ENCODE data around the gene LHPP. TPM values are rescaled to one million over a fixed set of nuclear protein-coding genes. Genes with fewer than 3 reads are reported as not detected.

LHPP gene
- total and polyA plus RNA-seq, 8 donors = 8.5 to 48.7 (median 17.0) TPM

DNA sequence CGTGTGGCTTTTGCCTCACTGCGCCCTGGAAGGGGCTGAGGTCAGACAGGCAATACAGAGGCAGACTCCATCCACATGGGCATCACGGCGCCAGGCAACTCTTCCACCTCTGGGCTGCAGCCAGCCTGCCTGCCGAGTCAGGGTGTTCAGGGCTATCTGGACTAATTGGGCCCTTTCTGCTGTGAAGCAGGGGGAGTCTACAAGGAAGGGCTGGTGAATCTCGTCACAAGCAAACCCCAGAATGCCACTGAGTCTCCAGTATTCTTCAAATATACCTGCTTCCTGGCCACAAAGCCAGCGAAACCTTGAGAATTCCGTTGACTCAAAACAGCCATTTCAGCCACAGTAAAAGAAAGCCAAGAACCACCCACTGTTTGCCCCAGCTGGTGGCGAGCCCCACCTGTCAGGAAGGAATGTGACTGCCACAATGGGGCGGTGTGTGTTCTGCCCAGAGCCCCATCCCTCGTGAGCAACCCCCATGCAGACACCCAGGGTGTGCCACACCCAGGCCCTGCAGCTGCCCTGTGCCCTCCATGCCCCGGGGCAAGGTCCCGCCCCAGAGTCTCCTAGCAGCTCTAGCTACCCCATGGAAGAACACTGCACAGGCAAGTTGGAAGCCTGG lies 165.2 kb downstream of the LHPP start:
- intact Hi-C loops (cut with DNase I; ENCODE audit: low total_unique reads) = no loop called here
- 30 to 66% (median 40%) methylated on average over 9 to 13 of the region's 13 CpGs for WGBS, 5 donors
- H3K4me3 ChIP-seq = no peak overlapping the region
- H3K27ac ChIP-seq = peak overlapping the region; percentile 32 to 67 (median 51)
- no peaks in the 10 kb centered on the region for H3K27me3 ChIP-seq
- TF ChIP-seq POLR2AphosphoS5 (IDR thresholded peaks at IDR 0.05) (peak in 1 of 3 donors; percentile 11), EP300 (IDR thresholded peaks at IDR 0.05) (no peak)
- peak; percentile 69 to 79 for DNase-seq
- H3K4me1 ChIP-seq = peaks cover 46 to 68% (median 64%) of the 10 kb centered on the region in 4 donors
- H3K9me3 ChIP-seq = no peaks in the 10 kb centered on the region
- peaks cover 11 to 18% (median 17%) of the 10 kb centered on the region in 4 donors for H3K36me3 ChIP-seq

- Histone ChIP-seq H3K27ac (peak overlapping the region in 4 of 5 donors; percentile 47 to 74 (median 64)), H3K4me3 (no peak overlapping the region), H3K4me1 (peaks cover 55 to 77% (median 73%) of the 10 kb centered on the region in 4 donors), H3K36me3 (peaks cover 4 to 6% (median 5%) of the 10 kb centered on the region in 4 donors), H3K9me3 (no peaks in the 10 kb centered on the region), H3K27me3 (no peaks in the 10 kb centered on the region)
- peak in 1 of 2 donors; percentile 59 for DNase-seq
- WGBS, 5 donors = 42 to 70% (median 54%) methylated on average over 11 to 12 of the region's 12 CpGs
- TF ChIP-seq CTCF (IDR thresholded peaks at IDR 0.05) (no peak), POLR2AphosphoS5 (IDR thresholded peaks at IDR 0.05) (no peak), POLR2A (IDR thresholded peaks at IDR 0.05) (no peak), EP300 (IDR thresholded peaks at IDR 0.05) (no peak)
- intact Hi-C loops (cut with DNase I; ENCODE audit: low total_unique reads) = no loop called here
These were observed 166.4 kb downstream of the LHPP start for GRCh38 chr10:124627866-124628675.

GRCh38 chr10:124628676-124629021 lies 167.0 kb downstream of the LHPP start:
- intact Hi-C loops (cut with DNase I; ENCODE audit: low total_unique reads) = no loop called here
- 84 to 93% (median 90%) methylated on average over 8 to 9 of the region's 9 CpGs for WGBS, 5 donors
- H3K9me3 ChIP-seq = no peaks in the 10 kb centered on the region

GRCh38 chr10:124629415-124629814 lies 167.8 kb downstream of the LHPP start:
- H3K27me3 ChIP-seq = no peaks in the 10 kb centered on the region
- H3K36me3 ChIP-seq = peaks cover 0 to under 1% (median 0%) of the 10 kb centered on the region in 4 donors
- H3K9me3 ChIP-seq = no peaks in the 10 kb centered on the region
- no peak for TF ChIP-seq POLR2AphosphoS5 (IDR thresholded peaks at IDR 0.05)
- WGBS, 5 donors = 62 to 84% (median 74%) methylated on average over 6 of the region's 6 CpGs
- H3K4me1 ChIP-seq = peaks cover 55 to 77% (median 73%) of the 10 kb centered on the region in 4 donors
- DNase-seq = no peak
- H3K4me3 ChIP-seq = no peak overlapping the region
- H3K27ac ChIP-seq = peak overlapping the region in 3 of 5 donors; percentile 2 to 74 (median 25)
- intact Hi-C loops (cut with DNase I; ENCODE audit: low total_unique reads) = no loop called here

More at GRCh38 chr10:124628676-124629021, 167.0 kb downstream of the LHPP start:
- DNase-seq = no peak
- Histone ChIP-seq H3K27me3 (no peaks in the 10 kb centered on the region), H3K36me3 (peaks cover 0 to 3% (median under 1%) of the 10 kb centered on the region in 4 donors), H3K4me3 (no peak overlapping the region), H3K27ac (peak overlapping the region in 4 of 5 donors; percentile 2 to 74 (median 16)), H3K4me1 (peaks cover 55 to 79% (median 73%) of the 10 kb centered on the region in 4 donors)
- TF ChIP-seq POLR2A (IDR thresholded peaks at IDR 0.05) = no peak
- no peak for TF ChIP-seq EP300 (IDR thresholded peaks at IDR 0.05)
- no peak for TF ChIP-seq CTCF (IDR thresholded peaks at IDR 0.05)
- TF ChIP-seq POLR2AphosphoS5 (IDR thresholded peaks at IDR 0.05) = no peak

DNA sequence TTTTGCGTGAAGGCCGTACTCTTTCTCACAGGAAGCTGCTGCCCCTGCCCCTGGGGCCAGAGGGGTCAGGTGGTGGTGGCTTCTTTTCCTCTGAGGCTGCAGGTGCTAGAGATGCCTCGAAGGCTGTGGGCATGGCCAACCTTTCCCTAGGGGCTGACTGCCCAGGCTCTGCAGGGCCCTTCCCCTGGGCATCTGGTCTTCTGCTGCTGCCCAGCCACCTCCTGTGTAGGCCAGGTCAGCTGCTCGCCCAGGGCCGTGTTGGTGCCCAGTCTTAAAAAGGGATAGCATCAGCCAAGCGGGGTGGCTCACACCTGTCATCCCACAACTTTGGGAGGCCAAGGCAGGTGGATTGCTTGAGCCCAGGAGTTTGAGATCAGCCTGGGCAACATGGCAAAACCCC lies 168.2 kb downstream of the LHPP start:
- peaks cover 0 to 2% (median 0%) of the 10 kb centered on the region in 4 donors for H3K36me3 ChIP-seq
- no peaks in the 10 kb centered on the region for H3K27me3 ChIP-seq
- no peak for TF ChIP-seq POLR2AphosphoS5 (IDR thresholded peaks at IDR 0.05)
- no peak for TF ChIP-seq POLR2A (IDR thresholded peaks at IDR 0.05)
- TF ChIP-seq EP300 (IDR thresholded peaks at IDR 0.05) = no peak
- no peak for TF ChIP-seq CTCF (IDR thresholded peaks at IDR 0.05)
- H3K4me1 ChIP-seq = peaks cover 55 to 75% (median 72%) of the 10 kb centered on the region in 4 donors
- intact Hi-C loops (cut with DNase I; ENCODE audit: low total_unique reads) = loop anchor here (10.0 kb wide), 1 partner anchor 105 kb away; no protein-coding TSS in a partner anchor
- DNase-seq = no peak
- H3K27ac ChIP-seq = peak overlapping the region in 1 of 5 donors; percentile 74
- H3K9me3 ChIP-seq = no peaks in the 10 kb centered on the region
- no peak overlapping the region for H3K4me3 ChIP-seq
- WGBS, 5 donors = 80 to 88% (median 83%) methylated on average over 6 of the region's 6 CpGs
